Activated effector memory CD4-positive, alpha-beta T cell treated with Interleukin-2 at 50 U/mL for 16 hours (primary cell): ENCODE results near the gene GPLD1.
"Not testable (repeated sequence)": the region's sequence is repeated elsewhere in the genome, so short reads cannot be mapped to it uniquely, and the experiment has no call there.

Experiments
- DNase-seq: peaks from one replicate; pipeline ENCODE4 v3.0.0-alpha.2; 2020

The GPLD1 gene, protein sequence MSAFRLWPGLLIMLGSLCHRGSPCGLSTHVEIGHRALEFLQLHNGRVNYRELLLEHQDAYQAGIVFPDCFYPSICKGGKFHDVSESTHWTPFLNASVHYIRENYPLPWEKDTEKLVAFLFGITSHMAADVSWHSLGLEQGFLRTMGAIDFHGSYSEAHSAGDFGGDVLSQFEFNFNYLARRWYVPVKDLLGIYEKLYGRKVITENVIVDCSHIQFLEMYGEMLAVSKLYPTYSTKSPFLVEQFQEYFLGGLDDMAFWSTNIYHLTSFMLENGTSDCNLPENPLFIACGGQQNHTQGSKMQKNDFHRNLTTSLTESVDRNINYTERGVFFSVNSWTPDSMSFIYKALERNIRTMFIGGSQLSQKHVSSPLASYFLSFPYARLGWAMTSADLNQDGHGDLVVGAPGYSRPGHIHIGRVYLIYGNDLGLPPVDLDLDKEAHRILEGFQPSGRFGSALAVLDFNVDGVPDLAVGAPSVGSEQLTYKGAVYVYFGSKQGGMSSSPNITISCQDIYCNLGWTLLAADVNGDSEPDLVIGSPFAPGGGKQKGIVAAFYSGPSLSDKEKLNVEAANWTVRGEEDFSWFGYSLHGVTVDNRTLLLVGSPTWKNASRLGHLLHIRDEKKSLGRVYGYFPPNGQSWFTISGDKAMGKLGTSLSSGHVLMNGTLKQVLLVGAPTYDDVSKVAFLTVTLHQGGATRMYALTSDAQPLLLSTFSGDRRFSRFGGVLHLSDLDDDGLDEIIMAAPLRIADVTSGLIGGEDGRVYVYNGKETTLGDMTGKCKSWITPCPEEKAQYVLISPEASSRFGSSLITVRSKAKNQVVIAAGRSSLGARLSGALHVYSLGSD

DNA sequence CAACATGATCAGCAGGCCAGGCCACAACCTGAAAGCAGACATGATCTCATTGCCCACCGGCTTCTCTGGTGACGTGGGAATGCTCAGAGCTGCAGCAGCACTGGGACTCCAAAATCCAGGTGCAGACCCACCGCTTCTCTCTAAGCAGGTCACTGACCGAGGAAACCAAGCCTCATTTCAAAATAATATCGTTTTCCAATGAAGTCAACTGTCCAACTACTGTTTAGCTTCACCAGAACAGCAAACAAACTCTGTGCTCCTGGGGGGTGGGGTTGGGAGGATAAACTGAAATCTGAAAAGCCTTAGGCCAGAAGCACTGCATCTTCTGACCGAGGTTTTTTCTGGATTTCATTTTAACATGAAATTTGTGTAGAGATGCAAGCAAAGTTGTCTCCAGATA is at the start of gene GPLD1:
GPLD1 (minus strand) TSS at position 109 of the 400 bp plus-strand sequence; CDS start at position 42, 67 bp downstream.
- DNase-seq: no peak

DNA sequence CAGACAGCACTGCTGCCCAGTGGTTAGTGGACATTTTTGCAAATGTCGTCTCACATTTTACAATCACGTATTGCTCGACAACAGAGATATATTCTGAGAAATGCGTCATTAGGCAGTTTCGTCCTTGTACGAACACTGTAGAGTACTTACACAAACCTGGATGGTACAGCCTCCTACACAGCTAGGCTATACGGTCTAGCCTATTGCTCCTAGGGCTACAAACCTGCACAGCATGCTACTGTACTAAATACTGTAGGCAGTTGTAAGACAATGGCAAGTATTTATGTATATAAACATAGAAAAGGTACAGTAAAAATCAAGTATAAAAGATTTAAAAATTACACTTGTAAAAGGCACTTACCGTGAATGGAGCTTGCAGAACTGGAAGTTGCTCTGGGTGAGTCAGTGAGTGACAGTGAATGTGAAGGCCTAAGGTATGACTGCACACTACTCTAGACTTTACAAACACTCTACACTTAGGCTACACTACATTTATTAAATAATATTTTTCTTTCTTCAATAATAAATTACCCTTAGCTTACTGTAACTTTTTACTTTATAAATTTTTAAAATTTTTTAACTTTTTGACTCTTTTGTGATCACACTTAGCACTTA is 48.5 kb upstream of the GPLD1 start:
- DNase-seq: no peak

- DNase-seq: no peak
Observed at GRCh38 chr6:24537082-24537699, 47.8 kb upstream of the GPLD1 start.

DNA sequence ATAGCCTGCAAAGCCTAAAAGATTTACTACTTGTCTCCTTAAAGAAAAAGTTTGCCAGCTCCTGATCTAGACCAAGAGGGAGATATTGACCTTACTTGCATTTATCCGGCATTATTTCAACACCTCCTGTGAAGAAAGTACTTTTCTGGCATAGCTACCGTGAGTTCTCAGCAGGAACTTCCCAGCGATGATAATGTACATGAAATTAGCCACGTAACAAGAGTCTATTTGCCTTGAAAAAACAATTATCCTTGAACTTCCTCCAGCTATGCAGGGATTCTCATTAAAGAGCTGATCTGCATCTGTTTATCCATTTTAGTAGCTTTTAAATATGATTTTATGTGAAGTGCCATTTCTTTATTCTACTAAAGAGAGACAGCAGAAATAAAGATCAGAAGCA is 47.1 kb upstream of the GPLD1 start:
- no peak for DNase-seq

DNA sequence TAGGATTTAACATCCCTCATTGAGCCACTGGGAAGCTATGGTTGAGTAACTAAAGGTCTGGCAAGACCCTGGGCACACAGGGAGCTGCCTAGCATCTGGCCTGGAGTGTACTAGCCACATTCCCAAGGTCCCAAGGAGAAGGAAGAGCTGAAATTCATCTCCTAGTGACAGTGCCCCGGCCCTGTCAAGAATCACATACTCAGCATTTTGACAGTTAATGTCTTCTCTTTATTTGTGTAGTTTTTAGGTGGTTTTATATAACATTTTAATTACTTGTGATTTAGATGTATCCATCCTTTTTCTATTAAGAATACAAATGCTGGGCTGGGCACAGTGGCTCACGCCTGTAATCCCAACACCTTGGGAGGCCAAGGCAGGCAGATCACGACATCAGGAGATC is 45.8 kb upstream of the GPLD1 start:
- DNase-seq: no peak

- no peak for DNase-seq
Observed at GRCh38 chr6:24534329-24534728, 45.0 kb upstream of the GPLD1 start.

DNA sequence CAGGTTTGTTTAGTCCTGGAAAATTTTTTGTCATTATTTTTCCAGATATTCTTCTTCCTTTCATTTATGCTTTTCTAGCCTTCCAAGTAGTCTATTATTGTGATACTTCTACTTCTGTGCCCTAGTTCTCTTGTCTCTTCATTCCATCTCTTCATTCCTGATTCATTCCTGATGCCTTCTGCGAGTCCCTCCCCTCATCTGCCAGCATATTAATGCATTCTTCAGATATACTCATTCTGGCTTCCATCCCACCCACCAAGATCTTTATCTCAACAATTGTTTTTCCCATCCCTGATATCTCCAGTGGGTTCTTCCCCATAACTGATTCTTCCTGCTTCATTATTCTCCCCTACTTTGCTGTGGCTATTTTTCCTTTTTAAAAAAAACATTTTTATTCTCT is 40.6 kb upstream of the GPLD1 start:
- no peak for DNase-seq

- DNase-seq: no peak
Observed at GRCh38 chr6:24524805-24525204, 35.4 kb upstream of the GPLD1 start.

DNA sequence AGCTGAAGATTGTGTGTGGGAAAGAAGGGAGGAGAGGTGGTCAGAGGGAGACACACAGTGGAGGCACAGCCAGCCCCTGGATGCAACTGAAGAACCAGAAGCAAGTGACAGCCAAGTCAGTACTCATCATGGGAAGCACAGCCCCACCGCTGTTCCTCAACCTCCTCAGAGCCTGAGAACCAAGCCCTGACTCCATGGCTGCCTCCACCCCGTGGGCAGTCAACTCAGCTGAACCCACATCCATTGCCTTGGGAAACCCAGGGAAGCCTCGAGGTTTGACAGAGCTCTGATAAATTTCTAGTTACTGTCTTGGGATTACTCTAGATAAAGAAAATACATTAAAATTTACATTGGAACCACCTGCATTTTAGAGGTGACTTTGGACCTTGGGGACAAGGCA is 35.0 kb upstream of the GPLD1 start:
- no peak for DNase-seq

- DNase-seq: no peak
Observed at GRCh38 chr6:24522228-24523176, 33.1 kb upstream of the GPLD1 start.

- DNase-seq: no peak
Observed at GRCh38 chr6:24520929-24521546, 31.7 kb upstream of the GPLD1 start.

DNA sequence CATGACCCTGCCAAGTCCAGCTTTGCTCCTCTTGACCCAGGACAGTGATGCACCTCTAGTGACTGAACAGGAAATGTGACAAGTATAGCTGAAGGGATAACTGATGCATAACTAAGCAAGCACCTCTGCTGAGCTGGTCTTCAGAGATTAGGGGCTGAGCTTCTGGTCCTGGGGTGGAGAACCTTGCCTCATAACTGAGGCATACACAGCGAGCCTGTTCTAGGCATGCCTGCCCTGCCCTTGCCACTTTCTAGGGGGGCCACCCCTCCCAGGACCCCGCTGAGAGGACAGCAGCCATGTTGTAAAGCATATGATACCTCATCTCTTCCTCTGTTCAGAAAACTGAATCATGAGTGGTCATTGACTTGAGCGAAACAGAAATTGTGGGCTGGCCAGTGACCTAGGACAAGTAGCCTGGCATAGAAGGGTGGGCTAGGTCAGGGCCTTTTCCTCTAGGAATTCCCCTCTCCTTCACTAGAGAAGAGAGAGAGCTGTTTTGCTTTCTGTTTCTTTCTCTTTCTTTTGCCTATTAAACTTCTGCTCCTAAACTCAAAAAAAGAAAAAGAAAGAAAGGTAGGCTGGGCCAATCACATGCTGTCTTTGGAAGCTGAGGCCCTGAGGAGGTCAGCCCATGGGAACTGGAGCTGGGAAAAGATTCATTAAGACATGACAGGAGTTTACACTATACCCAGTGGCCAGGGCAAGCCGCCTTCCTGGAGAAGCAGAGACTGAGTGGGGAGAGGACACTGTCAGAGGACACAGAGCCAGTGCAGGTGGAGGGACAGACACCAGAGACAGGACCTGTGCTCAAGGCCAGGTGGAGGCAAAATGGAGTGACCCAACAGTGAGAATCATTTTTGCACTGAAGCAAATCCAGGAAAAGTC is 28.5 kb upstream of the GPLD1 start:
- no peak for DNase-seq

DNA sequence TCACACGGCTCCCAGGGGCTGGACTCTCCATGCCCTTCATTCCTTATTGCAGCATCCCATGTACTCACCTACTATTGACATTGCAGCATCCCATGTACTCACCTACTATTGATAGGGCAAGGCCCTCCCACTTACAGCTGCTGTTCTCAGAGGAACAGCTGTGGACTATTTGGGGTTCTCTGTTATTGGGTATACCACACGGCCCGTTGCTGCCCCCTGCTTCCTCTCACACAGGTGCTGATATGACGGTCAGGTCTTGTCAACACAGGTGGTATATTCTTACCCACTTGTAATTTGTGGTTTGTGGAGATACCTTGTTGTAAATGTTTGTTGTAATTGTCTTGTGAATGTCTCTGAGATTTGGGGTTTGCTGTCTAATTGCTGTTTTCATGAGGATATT is 24.2 kb upstream of the GPLD1 start:
- DNase-seq: no peak

GRCh38 chr6:24511976-24512375 is 22.6 kb upstream of the GPLD1 start:
- not testable (repeated sequence) for DNase-seq

DNA sequence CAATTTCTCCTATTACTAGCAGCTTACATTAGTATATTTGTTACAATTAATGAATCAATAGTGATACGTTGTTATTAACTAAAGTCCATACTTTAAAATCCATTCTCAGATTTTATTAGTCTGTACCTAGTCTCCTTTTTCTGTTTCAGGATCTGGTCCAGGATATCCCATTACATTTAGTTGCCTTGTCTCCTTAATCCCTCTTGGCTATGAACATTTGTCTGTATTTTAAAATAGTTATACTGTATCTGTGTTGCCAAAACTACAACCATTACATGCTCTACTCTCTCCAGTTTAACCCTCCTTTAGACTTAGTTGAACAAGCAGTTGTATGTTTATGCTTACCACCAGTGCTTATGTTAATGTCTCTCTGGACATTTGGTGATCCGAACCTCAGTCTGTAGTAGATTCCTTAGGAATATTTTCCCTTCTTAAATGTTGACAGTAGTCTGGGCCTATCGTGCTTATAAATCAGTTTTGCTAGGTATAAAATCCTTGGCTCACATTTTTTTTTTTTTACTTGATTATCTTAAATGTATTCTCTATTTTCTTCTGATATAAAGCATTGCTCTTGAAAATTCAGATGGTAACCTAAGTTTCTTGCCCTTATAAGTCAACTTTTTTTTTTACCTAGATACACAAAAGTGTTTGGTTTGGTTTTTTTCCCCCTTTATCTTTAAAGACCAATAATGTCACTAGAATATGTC is 17.6 kb upstream of the GPLD1 start:
- DNase-seq: no peak

DNA sequence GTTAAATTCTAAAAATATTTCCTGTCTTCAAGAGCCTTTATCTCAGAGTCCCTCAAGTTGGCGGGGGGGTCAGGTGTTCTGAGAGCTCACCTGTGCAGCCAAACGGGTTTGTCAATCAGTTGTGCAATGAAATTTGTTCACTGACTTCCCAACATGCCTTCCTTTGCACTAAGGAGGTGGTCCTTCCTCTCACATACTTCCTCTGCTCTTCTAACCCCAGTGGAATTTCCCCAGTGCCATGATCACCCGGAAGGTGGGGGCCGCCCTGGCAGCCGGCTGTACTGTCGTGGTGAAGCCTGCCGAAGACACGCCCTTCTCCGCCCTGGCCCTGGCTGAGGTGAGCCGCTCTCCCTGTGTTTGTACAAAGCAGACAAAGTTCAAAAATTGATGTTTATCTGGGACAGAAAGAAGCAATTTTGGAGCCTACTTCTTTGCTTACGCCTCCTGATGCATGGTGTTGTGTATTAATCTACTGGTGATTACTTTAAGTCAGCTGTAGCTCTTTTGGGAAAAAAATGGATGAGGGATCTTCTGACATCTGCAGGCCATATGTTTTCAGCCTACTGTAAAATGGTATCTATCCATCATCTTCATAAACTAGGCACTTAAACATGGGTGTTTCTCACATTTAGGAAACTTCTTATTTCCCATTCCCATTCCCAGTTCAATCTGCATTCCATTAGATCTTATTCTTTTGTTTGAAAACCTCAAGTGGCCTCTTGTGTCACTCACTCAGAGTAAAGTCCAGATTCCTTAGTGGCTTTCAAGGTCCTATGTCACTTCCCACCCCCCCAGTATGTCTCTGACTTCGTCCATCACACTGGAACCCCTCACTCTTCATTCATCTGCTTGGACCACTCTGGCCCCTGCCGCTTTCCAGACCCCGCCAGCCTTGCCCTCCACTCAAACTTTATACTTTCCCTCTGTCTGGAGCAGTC is 15.5 kb upstream of the GPLD1 start:
- DNase-seq: no peak

- DNase-seq: no peak
Observed at GRCh38 chr6:24504287-24504648, 14.9 kb upstream of the GPLD1 start.

DNA sequence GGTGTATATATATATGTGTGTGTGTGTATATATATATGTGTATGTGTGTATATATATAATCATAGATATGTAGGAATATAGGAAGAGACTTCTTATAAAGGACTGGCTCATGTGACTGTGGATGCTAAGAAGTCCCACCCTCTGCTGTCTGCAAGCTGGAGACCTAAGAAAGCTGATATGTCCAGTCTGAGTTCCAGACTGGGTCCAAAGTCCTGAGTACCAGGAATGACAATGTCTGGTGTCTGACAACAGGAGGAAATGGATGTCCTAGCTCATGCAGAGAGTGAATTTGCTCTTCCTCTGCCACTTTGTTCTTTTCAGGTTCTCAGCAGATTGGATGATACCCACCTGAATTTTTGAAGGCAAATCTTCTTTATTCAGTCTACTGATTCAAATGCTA is 12.5 kb upstream of the GPLD1 start:
- no peak for DNase-seq

DNA sequence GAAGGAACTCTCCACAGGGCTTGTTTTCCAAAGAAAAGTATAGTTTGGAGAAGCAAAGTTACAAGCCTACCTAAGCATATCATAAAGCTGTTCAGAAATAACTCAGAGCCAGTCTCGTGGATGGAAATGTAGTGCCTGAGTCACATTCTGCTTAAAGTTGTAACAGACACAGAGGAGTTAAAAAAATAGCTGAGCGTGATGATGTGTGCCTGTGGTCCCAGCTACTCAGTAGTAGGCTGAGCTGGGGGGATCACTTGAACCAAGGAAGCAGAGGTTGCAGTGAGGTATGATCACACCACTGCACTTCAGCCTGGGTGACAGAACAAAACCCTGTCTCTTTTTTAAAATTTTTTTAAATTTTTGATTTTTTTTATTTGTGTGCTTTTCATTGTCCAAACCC is 12.0 kb upstream of the GPLD1 start:
- DNase-seq: no peak
